Activated T-cell treated with anti-CD3 and anti-CD28 coated beads, Interleukin-2, amount 50 U/mL, for 72 hours (primary cell): Measurements from ENCODE around the gene NDUFS4. TPM values are rescaled to one million over a fixed set of nuclear protein-coding genes. Genes with fewer than 3 reads are reported as not detected.
"Not testable (repeated sequence)": the region's sequence is repeated elsewhere in the genome, so short reads cannot be mapped to it uniquely, and the experiment has no call there.

ENCODE experiments used
- ATAC-seq, 2 donors: fragments of 150-1000 bp; cut with Tn5 transposase; replicated peaks in 1 of 2; 2 replicates each; pipeline ENCODE4 v1.10.0; 2021; ENCODE audit warnings: moderate library complexity in 2 of 2, mild to moderate bottlenecking in 1 of 2
- DNase-seq, 2 donors: peaks; one replicate each; pipeline ENCODE4 v3.0.0; 2021 to 2022; ENCODE audit warnings: mixed read lengths in 1 of 2
- H3K27ac Mint-ChIP-seq: one replicate; pipeline ENCODE4 v1.8.0; 2022; ENCODE audit warnings: mild to moderate bottlenecking, moderate library complexity, mixed read lengths
- H3K27me3 Mint-ChIP-seq: one replicate; pipeline ENCODE4 v1.8.0; 2022; ENCODE audit warnings: low read depth, mixed read lengths
- H3K36me3 Mint-ChIP-seq, 2 donors: one replicate each; pipeline ENCODE4 v1.8.0; 2022; ENCODE audit warnings: mixed read lengths in 2 of 2, mild to moderate bottlenecking in 1 of 2; ENCODE audit not compliant: insufficient read depth in 2 of 2
- H3K4me1 Mint-ChIP-seq: one replicate; pipeline ENCODE4 v1.8.0; 2022; ENCODE audit warnings: low read depth, mixed read lengths
- H3K4me3 Mint-ChIP-seq, 2 donors: one replicate each; pipeline ENCODE4 v1.8.0; 2022; ENCODE audit warnings: mild to moderate bottlenecking in 2 of 2, mixed read lengths in 2 of 2, moderate library complexity in 2 of 2
- H3K9me3 Mint-ChIP-seq, 2 donors: one replicate each; pipeline ENCODE4 v1.8.0; 2022; ENCODE audit warnings: mixed read lengths in 2 of 2
- total RNA-seq, 2 donors: library from RNA; stranded (reverse); gene quantifications; one replicate each; pipeline ENCODE4 v1.2.3, GENCODE V29; 2022

NDUFS4 gene
- total RNA-seq: 10 to 100 TPM; 79.9 to 93.5 TPM

GRCh38 chr5:53560506-53561191 is at the start of gene NDUFS4:
NDUFS4 (plus strand) TSS chr5:53560639; CDS start chr5:53560663, 24 bp downstream.
- H3K27ac Mint-ChIP-seq: peak within 1 kb of the TSS; percentile 95
- H3K9me3 Mint-ChIP-seq: no peaks in the 10 kb centered on the region
- peaks cover 29% of the 10 kb centered on the region for H3K27me3 Mint-ChIP-seq
- ATAC-seq (peak; percentile 92 to 96), DNase-seq (peak; percentile 78 to 84)
- H3K4me1 Mint-ChIP-seq: peaks cover 50% of the 10 kb centered on the region
- H3K36me3 Mint-ChIP-seq: peaks cover 3 to 5% of the 10 kb centered on the region in 2 donors
- peak within 1 kb of the TSS; percentile 90 to 94 for H3K4me3 Mint-ChIP-seq

GRCh38 chr5:53512539-53512938 is 47.9 kb upstream of the NDUFS4 start:
- Mint-ChIP-seq H3K4me1 (no peaks in the 10 kb centered on the region), H3K36me3 (peaks cover 1 to 2% of the 10 kb centered on the region in 2 donors), H3K27me3 (peaks cover 5% of the 10 kb centered on the region), H3K27ac (no peak overlapping the region), H3K4me3 (no peak overlapping the region), H3K9me3 (peaks cover 5 to 10% of the 10 kb centered on the region in 2 donors)
- ATAC-seq (no peak), DNase-seq (no peak)

GRCh38 chr5:53515988-53516387 is 44.5 kb upstream of the NDUFS4 start:
- ATAC-seq (no peak), DNase-seq (no peak)
- Mint-ChIP-seq H3K27ac (no peak overlapping the region), H3K4me1 (no peaks in the 10 kb centered on the region), H3K36me3 (peaks cover 2% of the 10 kb centered on the region in 2 donors), H3K9me3 (peaks cover 4 to 5% of the 10 kb centered on the region in 2 donors), H3K27me3 (peaks cover 5% of the 10 kb centered on the region), H3K4me3 (no peak overlapping the region)

GRCh38 chr5:53520813-53521212 is 39.6 kb upstream of the NDUFS4 start:
- peaks cover 2 to 3% of the 10 kb centered on the region in 2 donors for H3K9me3 Mint-ChIP-seq
- no peaks in the 10 kb centered on the region for H3K27me3 Mint-ChIP-seq
- H3K4me3 Mint-ChIP-seq: no peak overlapping the region
- ATAC-seq (no peak), DNase-seq (no peak)
- peaks cover 0 to 2% of the 10 kb centered on the region in 2 donors for H3K36me3 Mint-ChIP-seq
- no peaks in the 10 kb centered on the region for H3K4me1 Mint-ChIP-seq
- H3K27ac Mint-ChIP-seq: no peak overlapping the region

- no peak overlapping the region for H3K27ac Mint-ChIP-seq
- H3K9me3 Mint-ChIP-seq: peaks cover 0 to 1% of the 10 kb centered on the region in 2 donors
- no peaks in the 10 kb centered on the region for H3K36me3 Mint-ChIP-seq
- DNase-seq (no peak), ATAC-seq (no peak)
- peaks cover 16% of the 10 kb centered on the region for H3K27me3 Mint-ChIP-seq
- no peak overlapping the region for H3K4me3 Mint-ChIP-seq
- H3K4me1 Mint-ChIP-seq: no peaks in the 10 kb centered on the region
Observed at GRCh38 chr5:53537711-53538110, 22.7 kb upstream of the NDUFS4 start.

DNA sequence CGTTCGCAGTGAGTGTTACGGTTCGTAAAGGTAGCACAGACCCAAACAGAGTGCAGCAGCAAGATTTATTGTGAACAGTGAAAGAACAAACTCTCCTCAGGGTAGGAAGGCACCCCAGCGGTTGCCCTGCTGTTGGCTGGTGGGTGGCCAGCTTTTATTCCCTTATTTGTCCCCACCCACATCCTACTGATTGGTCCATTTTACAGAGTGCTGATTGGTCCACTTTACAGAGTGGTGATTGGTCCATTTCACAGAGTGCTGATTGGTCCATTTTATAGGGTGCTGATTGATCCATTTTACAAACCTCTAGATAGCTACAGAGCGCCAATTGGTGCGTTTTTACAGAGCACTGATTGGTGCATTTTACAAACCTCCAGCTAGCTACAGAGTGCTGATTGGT is 19.7 kb upstream of the NDUFS4 start:
- not testable (repeated sequence) for H3K36me3 Mint-ChIP-seq

DNA sequence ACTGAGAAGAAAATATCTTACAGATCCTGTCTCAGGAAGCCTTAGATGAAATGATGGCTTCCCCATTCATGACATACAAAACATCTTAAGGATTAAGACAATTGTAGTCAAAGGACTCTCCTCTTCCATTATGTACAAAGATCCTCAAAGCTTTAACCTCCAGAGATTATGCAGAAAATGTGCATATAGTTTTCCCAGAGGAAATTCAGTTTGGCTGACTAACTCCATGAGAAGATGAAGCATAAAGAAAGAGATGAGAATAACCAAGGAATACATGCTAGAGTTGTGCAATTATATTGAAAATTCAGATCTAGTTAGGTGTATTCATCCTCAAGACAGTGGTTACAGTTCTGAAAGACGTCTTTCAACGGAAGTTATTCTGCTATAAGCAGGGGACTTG is 18.6 kb upstream of the NDUFS4 start:
- Mint-ChIP-seq H3K27ac (no peak overlapping the region), H3K9me3 (peaks cover 0 to 1% of the 10 kb centered on the region in 2 donors), H3K27me3 (peaks cover 13% of the 10 kb centered on the region), H3K36me3 (no peaks in the 10 kb centered on the region), H3K4me1 (no peaks in the 10 kb centered on the region), H3K4me3 (no peak overlapping the region)
- no peak for ATAC-seq
- DNase-seq: no peak

More for the DNA sequence above, 19.7 kb upstream of the NDUFS4 start:
- H3K27ac Mint-ChIP-seq, ATAC-seq, H3K4me3 Mint-ChIP-seq, H3K9me3 Mint-ChIP-seq, DNase-seq, H3K4me1 Mint-ChIP-seq: not testable (repeated sequence)
- peaks cover 15% of the 10 kb centered on the region for H3K27me3 Mint-ChIP-seq

GRCh38 chr5:53542926-53543325 is 17.5 kb upstream of the NDUFS4 start:
- DNase-seq (no peak), ATAC-seq (no peak)
- no peaks in the 10 kb centered on the region for H3K36me3 Mint-ChIP-seq
- H3K9me3 Mint-ChIP-seq: no peaks in the 10 kb centered on the region
- no peak overlapping the region for H3K4me3 Mint-ChIP-seq
- no peak overlapping the region for H3K27ac Mint-ChIP-seq
- H3K27me3 Mint-ChIP-seq: peaks cover 3% of the 10 kb centered on the region
- no peaks in the 10 kb centered on the region for H3K4me1 Mint-ChIP-seq

GRCh38 chr5:53543401-53543800 is 17.0 kb upstream of the NDUFS4 start:
- ATAC-seq: no peak
- no peak for DNase-seq
- H3K36me3 Mint-ChIP-seq: no peaks in the 10 kb centered on the region

DNA sequence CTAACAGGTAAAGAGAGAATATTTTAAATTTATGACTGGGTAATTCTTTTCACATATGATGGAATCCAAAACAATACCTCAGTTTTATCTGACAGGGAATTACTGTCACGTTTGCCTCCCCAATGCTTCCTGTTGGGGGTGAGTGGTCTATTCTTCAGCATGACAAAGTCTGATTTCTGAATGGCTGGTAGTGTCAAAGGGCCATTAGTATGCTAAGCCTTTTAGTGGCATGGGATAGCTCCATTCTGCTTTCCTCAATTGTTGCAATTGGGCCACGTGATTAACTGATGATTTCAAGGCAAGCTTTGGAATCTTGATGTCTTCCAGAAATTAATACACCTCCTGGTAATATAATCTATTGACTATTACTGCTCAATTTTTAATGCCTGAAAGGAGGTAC is 14.7 kb upstream of the NDUFS4 start:
- H3K36me3 Mint-ChIP-seq: no peaks in the 10 kb centered on the region
- H3K27me3 Mint-ChIP-seq: no peaks in the 10 kb centered on the region
- H3K4me3 Mint-ChIP-seq: no peak overlapping the region
- no peaks in the 10 kb centered on the region for H3K9me3 Mint-ChIP-seq
- no peak overlapping the region for H3K27ac Mint-ChIP-seq
- H3K4me1 Mint-ChIP-seq: no peaks in the 10 kb centered on the region
- ATAC-seq (no peak), DNase-seq (no peak)

More at GRCh38 chr5:53543401-53543800, 17.0 kb upstream of the NDUFS4 start:
- no peaks in the 10 kb centered on the region for H3K4me1 Mint-ChIP-seq
- no peak overlapping the region for H3K27ac Mint-ChIP-seq
- H3K27me3 Mint-ChIP-seq: no peaks in the 10 kb centered on the region
- H3K4me3 Mint-ChIP-seq: no peak overlapping the region
- H3K9me3 Mint-ChIP-seq: no peaks in the 10 kb centered on the region

DNA sequence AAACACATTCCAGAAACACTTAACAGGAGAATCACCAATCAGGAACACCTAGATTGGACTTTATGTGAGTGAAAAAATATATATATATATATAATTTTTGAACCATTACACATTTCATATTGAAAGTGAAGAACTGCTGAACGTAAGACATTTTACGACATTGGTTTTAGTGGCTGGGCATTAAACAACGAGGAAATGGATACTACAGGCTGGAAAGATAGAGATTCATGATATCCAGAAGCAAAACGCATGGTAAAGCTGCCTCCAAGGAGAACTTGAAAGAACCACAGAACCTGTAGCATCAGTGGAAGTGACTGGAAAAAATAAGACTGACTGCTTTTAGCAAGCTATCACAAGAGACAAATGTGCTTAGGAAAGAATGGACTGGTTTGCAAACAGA is 13.2 kb upstream of the NDUFS4 start:
- Mint-ChIP-seq H3K4me3 (no peak overlapping the region), H3K27me3 (peaks cover under 1% of the 10 kb centered on the region), H3K36me3 (no peaks in the 10 kb centered on the region), H3K4me1 (no peaks in the 10 kb centered on the region), H3K27ac (no peak overlapping the region), H3K9me3 (no peaks in the 10 kb centered on the region)
- ATAC-seq (no peak), DNase-seq (no peak)

DNA sequence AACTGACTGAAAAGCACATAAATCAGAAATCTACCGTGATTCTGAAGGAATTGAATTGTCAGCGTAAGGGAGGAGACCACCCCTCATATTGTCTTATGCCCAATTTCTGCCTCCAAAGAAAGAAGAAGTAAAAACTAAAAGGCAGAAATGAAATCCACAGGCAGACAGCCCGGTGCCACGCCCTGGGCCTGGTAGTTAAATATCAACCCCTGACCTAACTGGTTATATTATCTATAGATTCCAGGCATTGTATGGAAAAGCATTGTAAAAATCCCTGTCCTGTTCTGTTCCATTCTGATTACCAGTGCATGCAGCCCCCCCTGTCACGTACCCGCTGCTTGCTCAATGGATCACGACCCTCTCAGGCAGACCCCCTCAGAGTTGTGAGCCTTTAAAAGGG is 11.9 kb upstream of the NDUFS4 start:
- H3K36me3 Mint-ChIP-seq, H3K4me1 Mint-ChIP-seq, DNase-seq, H3K9me3 Mint-ChIP-seq, ATAC-seq, H3K4me3 Mint-ChIP-seq, H3K27ac Mint-ChIP-seq: not testable (repeated sequence)
- H3K27me3 Mint-ChIP-seq: peaks cover 11% of the 10 kb centered on the region

- no peak for DNase-seq
- H3K9me3 Mint-ChIP-seq: no peaks in the 10 kb centered on the region
- H3K36me3 Mint-ChIP-seq: no peaks in the 10 kb centered on the region
- ATAC-seq: no peak
- H3K4me1 Mint-ChIP-seq: no peaks in the 10 kb centered on the region
- H3K27ac Mint-ChIP-seq: no peak overlapping the region
- H3K27me3 Mint-ChIP-seq: peaks cover 19% of the 10 kb centered on the region
- no peak overlapping the region for H3K4me3 Mint-ChIP-seq
Observed at GRCh38 chr5:53549792-53550191, 10.6 kb upstream of the NDUFS4 start.

GRCh38 chr5:53552561-53552960 is 7.9 kb upstream of the NDUFS4 start:
- no peak for DNase-seq
- no peaks in the 10 kb centered on the region for H3K36me3 Mint-ChIP-seq
- H3K27ac Mint-ChIP-seq: no peak overlapping the region
- no peak overlapping the region for H3K4me3 Mint-ChIP-seq
- no peak for ATAC-seq
- H3K9me3 Mint-ChIP-seq: no peaks in the 10 kb centered on the region
- no peaks in the 10 kb centered on the region for H3K4me1 Mint-ChIP-seq
- peaks cover 41% of the 10 kb centered on the region for H3K27me3 Mint-ChIP-seq
